LNCAP (cell line): ENCODE results near the gene MCM3.

ENCODE experiments used
- TF ChIP-seq, protein P1 (sequence below): fragments of 450-650 bp; IDR thresholded peaks from 2 replicates; pipeline ENCODE4 v1.5.1; 2017; ENCODE audit warnings: mild to moderate bottlenecking

Gene MCM3

GRCh38 chr6:52285177-52286068 lies 881 bp upstream of the MCM3 start:
- TF ChIP-seq, protein P1, sequence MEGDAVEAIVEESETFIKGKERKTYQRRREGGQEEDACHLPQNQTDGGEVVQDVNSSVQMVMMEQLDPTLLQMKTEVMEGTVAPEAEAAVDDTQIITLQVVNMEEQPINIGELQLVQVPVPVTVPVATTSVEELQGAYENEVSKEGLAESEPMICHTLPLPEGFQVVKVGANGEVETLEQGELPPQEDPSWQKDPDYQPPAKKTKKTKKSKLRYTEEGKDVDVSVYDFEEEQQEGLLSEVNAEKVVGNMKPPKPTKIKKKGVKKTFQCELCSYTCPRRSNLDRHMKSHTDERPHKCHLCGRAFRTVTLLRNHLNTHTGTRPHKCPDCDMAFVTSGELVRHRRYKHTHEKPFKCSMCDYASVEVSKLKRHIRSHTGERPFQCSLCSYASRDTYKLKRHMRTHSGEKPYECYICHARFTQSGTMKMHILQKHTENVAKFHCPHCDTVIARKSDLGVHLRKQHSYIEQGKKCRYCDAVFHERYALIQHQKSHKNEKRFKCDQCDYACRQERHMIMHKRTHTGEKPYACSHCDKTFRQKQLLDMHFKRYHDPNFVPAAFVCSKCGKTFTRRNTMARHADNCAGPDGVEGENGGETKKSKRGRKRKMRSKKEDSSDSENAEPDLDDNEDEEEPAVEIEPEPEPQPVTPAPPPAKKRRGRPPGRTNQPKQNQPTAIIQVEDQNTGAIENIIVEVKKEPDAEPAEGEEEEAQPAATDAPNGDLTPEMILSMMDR = no peak

- TF ChIP-seq, protein P1 = no peak
These were observed 447 bp downstream of the MCM3 start for GRCh38 chr6:52284131-52284459.

DNA sequence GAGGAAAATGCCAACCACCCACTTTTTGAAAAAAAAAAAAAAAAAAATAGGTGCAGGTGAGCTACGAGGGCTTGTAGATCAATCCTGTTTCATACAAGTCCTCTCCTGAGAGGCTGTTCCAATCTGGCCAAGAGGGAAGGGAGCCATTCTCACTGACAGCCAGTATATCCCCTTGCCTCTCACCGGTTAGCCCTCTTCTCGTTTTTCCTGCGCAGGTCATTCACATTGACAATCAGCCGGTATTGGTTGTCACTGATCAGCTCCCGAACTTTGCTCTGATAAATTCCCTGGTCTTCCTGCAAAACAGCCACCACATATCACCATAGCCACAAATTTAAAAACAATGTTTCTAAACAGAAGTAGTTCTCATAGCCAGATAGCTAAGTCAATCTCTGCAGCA lies 1.4 kb downstream of the MCM3 start:
- TF ChIP-seq, protein P1 = no peak

DNA sequence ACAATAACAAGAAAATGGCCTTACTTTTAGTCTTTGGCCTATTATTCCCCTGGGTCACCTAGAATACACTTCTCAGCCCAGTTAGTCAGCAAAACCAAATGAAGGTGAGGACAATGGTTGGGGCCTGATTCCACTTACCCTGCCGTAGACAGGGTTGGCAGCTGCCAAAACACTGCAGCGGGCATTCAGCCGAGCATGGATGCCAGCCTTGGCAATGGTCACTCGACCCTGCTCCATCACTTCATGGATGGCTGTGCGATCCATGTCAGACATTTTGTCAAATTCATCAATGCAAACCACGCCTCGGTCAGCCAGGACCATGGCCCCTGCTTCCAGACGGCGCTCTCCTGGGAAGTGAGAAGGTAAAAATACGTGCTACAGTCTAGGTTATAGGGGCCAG lies 8.4 kb downstream of the MCM3 start:
- TF ChIP-seq, protein P1 = no peak

DNA sequence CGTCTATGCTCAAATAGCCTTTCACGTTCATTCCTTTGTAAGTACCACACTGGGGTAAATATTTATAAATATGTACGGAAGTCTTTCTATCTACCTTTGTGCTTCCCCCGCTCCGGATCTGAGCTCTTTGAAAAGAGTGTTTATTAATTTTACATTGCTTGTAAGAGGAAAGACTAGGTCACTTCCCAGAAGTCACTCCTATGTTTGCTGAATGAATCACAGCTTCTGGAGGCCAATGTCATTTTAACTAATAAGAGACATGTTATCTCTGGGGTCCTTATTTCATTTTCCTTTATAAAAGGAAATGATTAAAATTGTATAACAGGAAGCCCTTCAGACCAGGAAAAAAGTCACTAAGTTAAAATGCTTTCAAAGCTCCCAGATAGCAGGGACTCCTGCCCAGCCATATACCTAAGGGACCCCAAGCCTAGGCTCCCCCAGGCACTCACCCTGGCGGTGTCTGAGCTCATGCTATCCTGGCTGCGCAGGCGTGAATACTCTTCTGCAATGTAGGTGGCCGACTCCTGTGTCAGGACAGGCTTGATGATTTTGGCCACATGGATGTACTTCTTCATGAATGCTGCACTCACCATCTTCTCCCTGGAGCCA lies 12.6 kb downstream of the MCM3 start:
- TF ChIP-seq, protein P1 = no peak

GRCh38 chr6:52263709-52264540 lies 20.6 kb downstream of the MCM3 start:
- TF ChIP-seq, protein P1 = peak; percentile 89

GRCh38 chr6:52262620-52263344 lies 21.8 kb downstream of the MCM3 start:
- TF ChIP-seq, protein P1 = no peak
